Body of pancreas (tissue), 4 donors: ENCODE data around the gene LDHD.

Experiments used
- POLR2A ChIP-seq, 3 donors: fragments of 450-650 bp; IDR thresholded peaks; one replicate each; pipeline ENCODE4 v1.6.1; 2016; ENCODE audit warnings: antibody characterized with exemption in 3 of 3, mild to moderate bottlenecking in 2 of 3
- TF ChIP-seq, protein P1 (sequence below), 7 experiments: fragments of 450-650 bp in 4 of 7; fragments of 200-600 bp in 3 of 7; sonication (generic) in 3 of 7; IDR thresholded peaks; one replicate each; pipeline ENCODE4 v1.5.1; 2016 to 2019; ENCODE audit warnings: antibody characterized with exemption in 7 of 7

DNA sequence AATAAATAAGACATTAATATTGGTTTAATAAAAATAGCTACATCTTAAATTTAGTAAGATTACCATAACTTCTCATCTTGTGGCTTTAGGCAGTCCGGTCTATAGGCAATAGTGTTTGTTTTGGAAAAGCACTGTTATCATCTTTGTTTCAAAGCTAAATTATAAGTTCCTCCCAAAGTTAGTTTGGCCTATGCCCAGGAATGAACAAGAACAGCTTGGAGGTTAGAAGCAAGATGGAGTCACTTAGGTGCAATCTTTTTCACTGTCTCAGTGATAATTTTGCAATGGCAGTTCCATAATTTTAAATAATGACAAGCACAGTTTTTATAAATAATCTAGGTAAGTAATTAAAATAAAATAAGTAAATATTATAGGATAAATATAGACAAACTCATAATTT lies 6.0 kb upstream of the LDHD start:
- TF ChIP-seq, protein P1, sequence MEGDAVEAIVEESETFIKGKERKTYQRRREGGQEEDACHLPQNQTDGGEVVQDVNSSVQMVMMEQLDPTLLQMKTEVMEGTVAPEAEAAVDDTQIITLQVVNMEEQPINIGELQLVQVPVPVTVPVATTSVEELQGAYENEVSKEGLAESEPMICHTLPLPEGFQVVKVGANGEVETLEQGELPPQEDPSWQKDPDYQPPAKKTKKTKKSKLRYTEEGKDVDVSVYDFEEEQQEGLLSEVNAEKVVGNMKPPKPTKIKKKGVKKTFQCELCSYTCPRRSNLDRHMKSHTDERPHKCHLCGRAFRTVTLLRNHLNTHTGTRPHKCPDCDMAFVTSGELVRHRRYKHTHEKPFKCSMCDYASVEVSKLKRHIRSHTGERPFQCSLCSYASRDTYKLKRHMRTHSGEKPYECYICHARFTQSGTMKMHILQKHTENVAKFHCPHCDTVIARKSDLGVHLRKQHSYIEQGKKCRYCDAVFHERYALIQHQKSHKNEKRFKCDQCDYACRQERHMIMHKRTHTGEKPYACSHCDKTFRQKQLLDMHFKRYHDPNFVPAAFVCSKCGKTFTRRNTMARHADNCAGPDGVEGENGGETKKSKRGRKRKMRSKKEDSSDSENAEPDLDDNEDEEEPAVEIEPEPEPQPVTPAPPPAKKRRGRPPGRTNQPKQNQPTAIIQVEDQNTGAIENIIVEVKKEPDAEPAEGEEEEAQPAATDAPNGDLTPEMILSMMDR (IDR thresholded peaks at IDR 0.05) = no peak
- TF ChIP-seq POLR2A (IDR thresholded peaks at IDR 0.05) = no peak
